HG03064 (cell line): ENCODE results near the gene ZNF774.
"Not testable (repeated sequence)": the region's sequence is repeated elsewhere in the genome, so short reads cannot be mapped to it uniquely, and the experiment has no call there.

ENCODE experiments used
- ATAC-seq: cut with Tn5 transposase; IDR thresholded peaks from one replicate; pipeline ENCODE4 v1.9.1; 2021; ENCODE audit warnings: low read depth; ENCODE audit not compliant: unreplicated experiment

The ZNF774 gene

DNA sequence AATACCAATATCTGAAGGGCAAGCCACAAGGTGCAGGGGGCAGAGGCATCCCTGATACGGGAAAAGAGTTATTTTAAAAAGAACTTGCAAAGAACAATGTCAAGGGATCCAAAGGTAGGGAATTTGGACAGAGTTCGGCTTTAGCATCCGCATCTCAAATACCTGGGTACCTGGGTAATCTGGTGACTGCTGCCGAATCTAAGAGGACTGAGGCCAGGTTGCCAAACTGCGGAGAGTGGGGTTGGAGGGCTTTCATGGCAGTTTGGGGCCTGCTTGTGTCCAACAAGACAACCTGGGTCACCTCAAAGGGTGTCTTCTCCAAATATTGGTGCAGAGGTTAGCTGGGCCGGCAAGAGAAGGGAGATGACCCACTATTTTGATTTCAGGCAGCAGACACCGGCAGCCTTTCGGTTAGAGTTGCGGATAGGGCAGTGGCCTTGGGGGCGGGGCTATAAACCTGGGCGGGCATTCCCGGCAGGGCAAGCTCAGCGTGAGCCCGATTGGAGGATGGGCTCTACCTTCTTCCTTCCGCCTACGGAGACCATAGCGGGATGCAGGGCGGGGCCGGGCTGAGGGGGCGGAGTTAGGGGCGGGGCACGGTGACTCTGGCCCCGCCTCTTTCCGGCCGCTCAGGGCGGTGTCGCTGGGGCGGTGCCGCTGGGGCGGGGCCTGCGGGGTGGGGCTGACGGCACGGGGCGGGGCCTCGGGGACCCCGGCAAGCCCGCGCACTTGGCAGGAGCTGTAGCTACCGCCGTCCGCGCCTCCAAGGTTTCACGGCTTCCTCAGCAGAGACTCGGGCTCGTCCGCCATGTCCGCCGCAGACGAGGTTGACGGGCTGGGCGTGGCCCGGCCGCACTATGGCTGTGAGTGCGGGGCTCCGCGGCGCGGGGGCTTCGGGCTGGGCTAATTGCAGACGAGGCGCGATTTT, 35.7 kb downstream of the ZNF774 start, which contains the start of gene IQGAP1:
Gene IQGAP1 (plus strand): TSS at position 709 of the 928 bp plus-strand sequence. CDS start 100 bp downstream, at position 809.
- peak; percentile 94 for ATAC-seq

DNA sequence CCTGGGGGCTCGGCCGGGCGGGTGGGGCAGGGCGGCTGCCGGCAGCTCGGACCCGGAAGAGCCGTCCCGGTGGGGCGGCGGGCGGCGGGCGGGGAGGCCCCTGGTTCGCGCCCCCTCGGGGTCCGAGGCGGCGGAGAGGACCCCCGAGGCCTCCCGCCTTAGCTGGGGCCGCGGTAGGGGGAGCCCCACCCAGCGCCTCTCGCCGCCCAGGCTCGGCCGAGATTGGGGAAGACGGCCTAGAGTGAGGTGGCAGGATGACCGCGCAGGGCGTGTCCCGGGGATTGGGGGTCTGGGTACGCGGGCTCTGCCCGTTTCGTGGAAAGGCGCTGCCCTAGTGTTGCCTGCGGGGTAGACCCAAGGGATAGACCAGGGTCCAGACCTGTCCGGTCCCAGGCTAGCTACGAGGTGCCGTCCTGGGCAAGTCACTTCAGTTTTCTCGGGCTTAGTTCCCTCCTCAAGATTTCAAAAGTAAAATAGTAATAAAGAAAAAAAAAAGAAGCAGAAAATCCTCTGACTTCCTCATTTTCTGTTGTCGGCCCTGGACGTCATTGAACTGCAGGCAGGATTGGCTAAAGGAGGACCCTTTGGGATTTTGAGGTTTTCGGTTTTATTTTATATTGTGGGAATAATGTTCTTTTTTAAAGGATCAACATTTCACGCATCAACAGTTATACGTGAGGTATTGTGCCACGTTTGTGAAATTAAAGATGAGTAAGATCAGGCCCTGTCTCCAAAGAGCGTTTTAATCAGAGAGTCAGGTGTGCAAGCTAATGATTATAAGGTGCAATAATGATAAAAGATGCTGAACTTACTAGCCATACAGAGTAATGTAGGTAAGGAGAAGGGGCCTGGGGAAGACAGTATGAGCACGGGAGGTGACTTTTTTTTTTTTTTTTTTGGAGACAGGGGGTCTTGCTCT, 36.6 kb downstream of the ZNF774 start:
- ATAC-seq: peak; percentile 46

DNA sequence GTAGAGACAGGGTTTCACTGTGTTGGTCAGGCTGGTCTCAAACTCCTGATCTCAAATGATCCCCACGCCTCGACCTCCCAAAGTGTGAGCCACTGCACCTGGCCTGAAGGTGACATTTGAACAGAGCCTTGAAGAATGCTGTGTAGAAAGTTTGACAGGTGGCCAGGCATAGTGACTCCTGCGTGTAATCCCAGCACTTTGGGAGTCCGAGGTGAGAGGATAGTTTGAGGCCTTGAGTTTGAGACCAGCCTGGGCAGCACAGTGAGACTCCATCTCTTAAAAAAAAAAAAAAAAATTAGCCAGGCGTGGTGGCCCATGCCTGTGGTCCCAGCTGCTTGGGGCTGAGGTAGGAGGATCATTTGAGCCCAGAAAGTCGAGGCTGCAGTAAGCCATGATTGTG, 37.4 kb downstream of the ZNF774 start:
- ATAC-seq: no peak

DNA sequence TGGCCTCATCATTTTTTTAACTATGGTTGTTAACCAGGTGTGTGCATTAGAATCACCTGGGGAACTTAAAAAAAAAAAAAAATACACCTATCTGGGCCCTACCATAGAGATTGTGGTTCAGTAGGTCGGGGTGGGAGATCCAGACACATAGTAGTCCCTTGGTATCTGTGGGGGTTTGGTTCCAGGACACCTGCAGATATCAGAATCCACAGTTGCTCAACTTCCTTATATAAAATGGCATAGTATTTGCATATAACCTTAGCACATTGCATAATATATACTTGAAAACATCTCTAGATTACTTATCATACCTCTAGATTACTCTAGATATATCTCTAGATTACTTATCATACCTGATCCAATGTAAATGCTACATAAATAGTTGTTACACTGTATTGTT, 41.0 kb downstream of the ZNF774 start:
- ATAC-seq: no peak

DNA sequence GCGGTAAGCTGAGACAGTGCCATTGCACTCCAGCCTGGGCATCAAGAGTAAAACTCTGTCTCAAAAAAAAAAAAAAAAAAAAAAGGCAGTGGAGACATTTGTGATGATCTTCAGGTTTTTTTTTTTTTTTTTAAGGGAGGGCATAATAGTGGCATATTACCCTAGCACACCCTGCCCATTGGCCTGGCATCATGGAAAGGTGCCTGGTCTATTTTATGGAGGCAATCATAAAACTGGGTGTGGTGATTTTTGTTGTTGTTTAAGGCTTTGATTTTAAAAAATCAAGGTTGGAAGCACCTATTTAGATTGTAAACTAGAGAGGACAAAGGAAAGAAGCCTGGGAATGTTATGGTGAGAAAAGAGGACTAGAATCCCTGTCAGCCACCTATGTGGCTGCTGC, 42.0 kb downstream of the ZNF774 start:
- ATAC-seq: no peak

DNA sequence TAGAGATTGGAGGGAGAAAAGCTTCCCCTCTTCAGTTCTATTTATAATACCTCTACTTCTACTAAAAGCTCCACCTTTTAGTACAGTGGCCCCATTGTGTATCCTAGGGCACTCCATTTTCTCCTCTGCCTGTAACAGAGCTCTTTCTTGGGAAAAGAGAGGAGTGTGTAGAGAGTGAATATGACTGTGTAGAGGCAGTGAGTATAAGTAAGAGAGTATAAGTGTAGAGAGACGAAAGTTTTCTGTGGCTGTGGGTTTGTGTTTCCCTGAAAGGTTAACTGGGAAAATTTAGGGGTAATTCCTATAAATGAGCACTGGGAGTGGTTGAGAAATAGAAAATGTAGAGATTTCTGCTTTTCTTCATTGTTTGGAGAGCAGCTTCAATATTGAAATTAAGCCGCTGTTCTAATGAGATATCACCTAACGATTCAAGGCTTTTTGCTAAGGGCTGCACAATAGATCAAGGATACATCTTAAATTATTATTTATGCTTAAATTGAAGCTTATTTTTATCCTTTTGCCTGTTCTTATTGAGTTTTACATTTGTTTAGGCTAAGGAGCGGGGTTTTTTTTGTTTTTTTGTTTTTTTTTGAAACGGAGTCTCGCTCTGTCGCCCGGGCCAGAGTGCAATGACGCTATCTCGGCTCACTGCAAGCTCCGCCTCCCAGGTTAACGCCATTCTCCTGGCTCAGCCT, 42.8 kb downstream of the ZNF774 start:
- ATAC-seq: no peak

DNA sequence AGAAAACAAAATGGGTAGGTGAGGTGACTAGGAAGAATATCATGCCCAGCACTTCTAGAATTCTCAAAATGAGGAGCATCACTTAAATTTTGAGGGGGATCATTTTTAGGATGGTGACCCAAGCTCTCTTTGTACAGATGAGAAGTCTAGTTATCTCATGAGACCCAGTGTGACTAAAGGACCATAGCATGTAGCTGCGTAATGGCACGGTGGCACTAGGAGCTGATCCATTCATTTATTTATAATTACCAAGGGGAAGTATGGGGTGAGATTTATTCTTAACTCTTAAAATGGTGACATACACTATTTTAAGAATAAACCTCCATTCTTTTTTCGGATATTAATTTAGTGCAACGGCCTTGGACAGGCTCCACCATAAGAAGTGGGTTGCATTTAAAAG, 44.2 kb downstream of the ZNF774 start:
- no peak for ATAC-seq

DNA sequence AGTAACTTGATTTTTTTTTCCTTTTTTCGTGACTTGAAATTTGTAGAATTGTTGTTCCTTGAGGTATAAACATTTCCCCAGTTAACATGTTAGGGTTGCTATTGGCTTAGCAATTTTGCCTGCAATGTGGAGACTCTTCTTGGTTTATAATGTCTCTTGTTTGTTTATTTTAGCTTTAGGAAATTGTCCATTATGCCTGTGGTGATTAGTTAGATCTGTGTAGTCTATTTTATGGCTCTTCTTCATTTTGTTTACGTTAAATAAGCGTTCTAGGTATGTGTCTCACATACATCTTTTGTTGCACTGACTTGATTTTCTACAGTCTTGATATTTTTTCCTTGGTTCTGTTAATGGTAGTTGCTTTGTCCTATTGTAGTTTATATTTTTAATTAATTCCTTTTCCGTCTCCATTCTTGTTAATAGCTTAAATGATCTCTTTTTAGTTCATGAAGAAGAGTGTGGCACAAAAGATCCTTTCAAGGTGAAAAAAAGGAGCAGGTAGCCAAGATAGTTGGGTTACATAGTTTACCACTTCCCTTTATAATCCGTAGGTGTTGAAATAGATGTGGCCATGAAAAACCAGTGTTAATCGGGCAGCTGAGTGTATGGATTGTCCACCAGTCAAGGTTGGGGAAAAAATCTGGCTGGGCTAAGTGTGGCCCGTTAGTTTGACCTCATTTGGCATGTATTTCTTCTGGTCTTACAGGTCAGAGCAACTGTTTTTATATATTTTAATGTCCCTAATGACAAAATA, 48.1 kb downstream of the ZNF774 start:
- ATAC-seq: peak; percentile 14

DNA sequence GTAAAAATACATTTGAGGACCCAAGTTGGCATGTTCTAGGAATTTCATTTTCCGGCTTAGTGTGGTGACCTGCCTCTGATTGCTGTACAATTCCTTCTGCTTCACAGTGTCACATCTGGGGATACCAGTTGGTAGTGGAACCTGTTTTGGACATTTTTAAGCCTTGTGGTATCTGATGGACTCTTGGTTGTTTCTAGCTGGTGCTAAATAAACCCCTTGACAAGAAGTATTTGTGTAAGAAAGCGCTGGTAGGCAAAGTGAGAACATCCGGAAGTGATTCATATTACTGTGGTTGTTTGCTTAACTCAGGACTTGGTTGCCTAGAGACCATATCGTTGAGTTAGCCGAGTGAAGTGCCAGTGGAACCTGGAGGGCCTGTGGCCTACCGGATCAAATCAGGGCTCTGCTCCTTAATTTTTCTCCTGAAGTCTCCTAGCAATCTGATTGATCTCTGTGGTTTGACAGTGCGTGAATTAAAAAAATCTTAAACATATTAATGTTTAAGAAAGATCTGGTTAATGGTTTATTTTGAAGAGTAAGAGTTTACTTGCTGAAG, 48.8 kb downstream of the ZNF774 start:
- ATAC-seq: peak; percentile 96

DNA sequence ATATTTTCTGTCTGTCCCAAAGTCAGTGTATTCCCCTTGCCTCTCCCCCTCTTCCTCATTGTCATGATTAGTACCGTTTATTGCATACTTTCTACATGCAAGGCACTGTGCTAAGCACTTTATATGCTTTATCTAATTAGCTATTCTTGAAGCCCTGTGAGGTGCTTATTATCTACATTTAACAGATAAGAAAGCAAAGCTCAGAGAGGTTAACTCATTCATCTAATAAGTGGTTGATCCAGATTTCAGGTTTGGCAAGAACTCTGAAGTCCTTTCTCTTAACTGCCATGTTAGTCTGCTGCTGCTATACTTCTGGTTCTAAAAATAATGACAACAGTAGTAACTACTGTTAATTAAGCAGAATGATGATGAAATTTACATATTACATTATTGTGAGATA, 49.4 kb downstream of the ZNF774 start:
- no peak for ATAC-seq

DNA sequence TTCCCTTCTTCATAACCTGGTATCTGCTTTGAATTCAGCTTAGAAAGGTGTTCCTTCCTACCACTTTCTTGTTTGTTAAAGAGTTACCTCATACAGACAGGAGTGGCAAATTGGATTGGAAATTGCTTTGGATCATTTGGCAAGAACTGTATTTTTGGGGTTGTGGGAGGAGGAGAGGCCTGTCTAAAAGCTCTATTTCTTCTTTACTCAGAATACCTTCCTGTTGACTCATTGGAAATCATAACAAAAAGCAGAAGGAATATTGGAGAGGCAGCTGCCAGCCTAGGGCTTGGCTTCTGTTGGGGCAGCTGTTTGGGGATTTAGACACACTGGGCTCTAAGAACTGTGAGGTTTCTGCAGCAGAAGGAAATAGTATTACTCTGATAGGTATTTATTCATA, 50.1 kb downstream of the ZNF774 start:
- no peak for ATAC-seq

DNA sequence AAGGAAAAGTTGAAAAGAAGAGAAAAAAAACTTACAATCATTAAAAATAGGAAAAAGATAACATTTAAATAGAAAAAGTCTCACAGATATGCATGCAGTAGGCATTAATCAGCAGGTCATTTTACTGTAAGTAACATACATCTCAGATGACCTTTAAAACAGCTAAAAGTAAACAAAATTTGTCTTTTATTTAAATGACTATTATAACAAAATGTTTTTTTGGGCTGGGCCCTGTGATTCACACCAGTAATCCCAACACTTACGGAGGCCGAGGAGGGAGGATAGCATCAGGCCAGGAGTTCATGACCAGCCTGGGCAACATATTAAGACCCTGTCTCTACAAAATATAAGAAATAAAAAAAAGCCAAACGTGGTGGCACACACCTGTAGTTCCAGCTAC, 50.7 kb downstream of the ZNF774 start:
- ATAC-seq: no peak

DNA sequence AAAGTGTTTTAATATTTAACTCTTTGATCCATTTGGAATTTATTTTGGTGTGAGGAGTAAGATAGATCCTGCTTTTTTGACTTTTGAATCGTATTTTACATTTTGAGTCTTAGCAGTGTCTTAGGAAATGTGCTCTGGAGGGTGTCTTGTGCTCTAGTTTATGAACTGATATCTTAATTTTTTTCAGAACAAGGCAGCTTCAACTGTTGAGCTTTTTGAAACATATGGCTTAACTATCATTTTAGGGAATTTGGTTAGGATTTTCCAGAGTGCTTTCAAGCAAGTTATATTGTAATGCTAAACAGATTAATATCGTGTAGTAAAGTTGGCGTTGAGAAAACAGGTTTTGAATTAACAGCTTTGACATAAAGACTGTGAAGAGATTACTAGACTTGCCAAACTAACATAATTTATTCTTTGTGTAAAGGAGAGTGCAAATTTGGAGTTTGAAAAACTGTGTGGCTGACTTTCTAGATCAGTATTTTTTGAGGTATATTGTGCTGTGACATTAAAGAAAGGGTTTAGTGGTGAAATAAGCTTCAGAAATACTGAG, 53.0 kb downstream of the ZNF774 start:
- no peak for ATAC-seq

DNA sequence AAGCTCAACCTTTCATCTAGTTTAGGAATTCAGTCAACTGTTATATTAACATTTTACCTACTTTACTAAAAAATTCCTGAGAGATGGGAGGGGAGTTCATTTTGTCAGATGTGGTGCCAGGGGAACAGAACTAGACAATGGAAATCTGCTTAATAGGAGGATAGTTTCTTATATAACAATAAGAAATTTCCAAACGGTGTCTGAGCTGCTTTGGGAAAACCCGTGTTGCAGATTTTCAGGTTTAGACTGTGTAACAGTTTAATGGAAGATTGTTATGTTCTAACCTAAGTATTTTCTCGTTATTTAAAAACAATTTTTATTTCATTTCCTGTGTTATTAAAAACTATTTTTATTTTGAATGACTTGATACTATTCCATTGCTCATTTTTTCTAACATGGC, 55.3 kb downstream of the ZNF774 start:
- ATAC-seq: no peak

DNA sequence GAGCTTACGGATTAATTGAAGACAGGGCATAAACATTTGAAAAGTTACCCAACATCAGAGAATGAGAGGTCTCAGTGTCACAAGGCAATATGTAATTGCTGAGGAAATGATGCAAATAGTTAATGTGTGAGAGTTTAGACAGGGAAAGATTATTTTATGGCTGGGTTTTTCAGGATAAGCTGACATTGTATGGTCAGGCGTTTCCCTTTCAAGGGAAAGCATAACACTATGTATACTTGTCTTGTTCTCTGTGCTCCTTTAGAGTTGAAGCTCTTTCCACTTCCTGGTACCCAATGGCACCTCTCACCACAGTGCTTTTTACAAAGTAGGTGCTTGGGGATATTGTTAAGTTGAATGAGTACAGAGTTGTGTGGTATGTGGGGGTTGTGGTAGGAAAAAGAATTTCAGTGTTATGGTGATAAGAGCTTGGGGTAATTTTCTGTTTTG, 55.8 kb downstream of the ZNF774 start:
- ATAC-seq: no peak

DNA sequence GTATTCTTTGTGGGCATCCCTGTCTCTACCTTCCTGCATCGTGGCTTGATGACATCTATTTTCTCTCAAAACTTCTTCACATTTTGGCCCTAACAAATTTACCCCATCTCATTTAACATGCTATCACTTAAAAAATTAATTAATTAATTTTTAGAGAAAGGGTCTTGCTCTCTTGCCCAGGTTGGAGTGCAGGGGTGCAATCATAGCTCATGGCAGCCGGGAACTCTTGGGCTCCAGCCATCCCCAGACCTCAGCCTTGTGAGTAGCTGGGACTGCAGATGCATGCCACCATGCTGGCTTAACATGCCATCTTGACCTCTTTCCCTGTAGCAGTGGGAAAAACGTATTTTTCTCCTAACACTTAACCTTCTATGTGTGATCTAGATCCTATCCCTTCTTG, 56.6 kb downstream of the ZNF774 start:
- no peak for ATAC-seq

DNA sequence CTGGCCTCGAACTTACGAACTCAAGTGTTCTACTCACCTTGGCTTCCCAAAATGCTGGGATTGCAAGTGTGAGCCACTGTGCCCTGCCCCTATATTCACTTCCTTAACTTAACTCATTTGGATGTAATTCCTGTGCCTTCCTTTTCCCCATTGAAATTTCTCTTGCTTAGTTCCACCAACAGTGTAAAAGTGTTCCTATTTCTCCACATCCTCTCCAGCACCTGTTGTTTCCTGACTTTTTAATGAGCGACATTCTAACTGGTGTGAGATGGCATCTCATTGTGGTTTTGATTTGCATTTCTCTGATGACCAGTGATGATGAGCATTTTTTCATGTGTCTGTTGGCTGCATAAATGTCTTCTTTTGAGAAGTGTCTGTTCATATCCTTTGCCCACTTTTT, 57.5 kb downstream of the ZNF774 start:
- not testable (repeated sequence) for ATAC-seq

DNA sequence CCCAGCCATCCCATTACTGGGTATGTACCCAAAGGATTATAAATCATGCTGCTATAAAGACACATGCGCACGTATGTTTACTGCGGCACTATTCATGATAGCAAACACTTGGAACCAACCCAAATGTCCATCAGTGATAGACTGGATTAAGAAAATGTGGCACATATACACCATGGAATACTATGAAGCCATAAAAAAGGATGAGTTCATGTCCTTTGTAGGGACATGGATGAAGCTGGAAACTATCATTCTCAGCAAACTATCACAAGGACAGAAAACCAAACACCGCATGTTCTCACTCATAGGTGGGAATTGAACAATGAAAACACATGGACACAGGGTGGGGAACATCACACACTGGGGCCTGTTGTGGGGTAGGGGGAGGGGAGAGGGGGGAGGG, 58.2 kb downstream of the ZNF774 start:
- not testable (repeated sequence) for ATAC-seq

DNA sequence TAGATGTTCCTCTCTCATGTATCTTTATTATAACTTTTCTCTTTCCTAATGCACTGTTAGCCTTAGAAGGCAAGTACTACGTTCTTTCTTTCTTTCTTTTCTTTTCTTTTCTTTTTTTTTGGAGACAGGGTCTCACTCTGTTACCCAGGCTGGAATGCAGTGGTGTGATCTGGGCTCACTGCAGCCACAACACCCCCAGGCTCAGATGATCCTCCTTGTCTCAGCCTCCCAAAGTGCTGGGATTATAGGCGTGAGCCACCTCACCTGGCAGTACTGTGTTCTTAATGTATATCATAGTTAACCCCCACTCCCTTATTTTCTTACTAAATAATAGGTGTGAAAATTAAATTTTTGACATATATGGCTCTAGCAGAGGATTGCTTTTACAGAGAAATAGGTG, 59.1 kb downstream of the ZNF774 start:
- no peak for ATAC-seq
